MCF 10A (cell line): Measurements from ENCODE around the gene PYGO1. TPM values are rescaled to one million over a fixed set of nuclear protein-coding genes. Genes with fewer than 3 reads are reported as not detected.
"Not testable (repeated sequence)": the region's sequence is repeated elsewhere in the genome, so short reads cannot be mapped to it uniquely, and the experiment has no call there.

Experiments used
- BruUV-seq: library from RNA; stranded (reverse); fragments of 400-500 nt; replicated peaks from 2 replicates; lab custom pipeline; 2021; lab: Mats Ljungman, UMichigan
- CTCF ChIA-PET: fragments of 300-600 bp; sonication (Branson Sonifier 250); formaldehyde crosslinking; extraction: SDS; loops from one replicate; lab custom pipeline; 2021; ENCODE audit warnings: antibody characterized with exemption, inconsistent platforms; lab: Yijun Ruan, JAX
- POLR2A ChIA-PET: fragments of 300-600, 350-650 bp; sonication (Branson Sonifier 250); formaldehyde crosslinking; extraction: SDS; loops from one replicate; lab custom pipeline; 2020; ENCODE audit warnings: antibody characterized with exemption, inconsistent platforms; lab: Yijun Ruan, JAX
- DNase-seq: peaks from one replicate; pipeline ENCODE4 v3.0.0-alpha.2; 2018; ENCODE audit not compliant: unreplicated experiment
- H3K27ac Mint-ChIP-seq: one replicate; pipeline ENCODE4 v1.8.0; 2022; ENCODE audit warnings: mild to moderate bottlenecking, low read depth, mixed read lengths; ENCODE audit not compliant: unreplicated experiment
- H3K27me3 Mint-ChIP-seq: one replicate; pipeline ENCODE4 v1.8.0; 2022; ENCODE audit warnings: mixed read lengths; ENCODE audit not compliant: insufficient read depth, unreplicated experiment
- H3K36me3 Mint-ChIP-seq: one replicate; pipeline ENCODE4 v1.8.0; 2022; ENCODE audit warnings: mild to moderate bottlenecking, moderate library complexity, mixed read lengths; ENCODE audit not compliant: insufficient read depth, unreplicated experiment
- H3K4me1 Mint-ChIP-seq: one replicate; pipeline ENCODE4 v1.8.0; 2022; ENCODE audit warnings: mixed read lengths; ENCODE audit not compliant: insufficient read depth, unreplicated experiment
- H3K4me3 Mint-ChIP-seq: one replicate; pipeline ENCODE4 v1.8.0; 2022; ENCODE audit warnings: mild to moderate bottlenecking, moderate library complexity, mixed read lengths; ENCODE audit not compliant: unreplicated experiment
- H3K9me3 Mint-ChIP-seq: one replicate; pipeline ENCODE4 v1.8.0; 2022; ENCODE audit warnings: mixed read lengths; ENCODE audit not compliant: unreplicated experiment
- intact Hi-C: fragments of 100-400 bp; cut with micrococcal nuclease; formaldehyde crosslinking; loops from 2 replicates; pipeline ENCODE4 v1.14.1; 2022
- total RNA-seq: library from RNA; stranded (reverse); gene quantifications from 2 replicates; pipeline ENCODE4 v1.2.3, GENCODE V29; 2022
- TF ChIP-seq, protein P1 (sequence below): fragments of 200-600 bp; IDR thresholded peaks from one replicate; pipeline ENCODE4 v1.8.0; 2022; ENCODE audit warnings: antibody characterized with exemption, mild to moderate bottlenecking; ENCODE audit not compliant: unreplicated experiment

PYGO1 gene
- total RNA-seq, 1 experiment from 2014 or later, result 3.9 TPM

DNA sequence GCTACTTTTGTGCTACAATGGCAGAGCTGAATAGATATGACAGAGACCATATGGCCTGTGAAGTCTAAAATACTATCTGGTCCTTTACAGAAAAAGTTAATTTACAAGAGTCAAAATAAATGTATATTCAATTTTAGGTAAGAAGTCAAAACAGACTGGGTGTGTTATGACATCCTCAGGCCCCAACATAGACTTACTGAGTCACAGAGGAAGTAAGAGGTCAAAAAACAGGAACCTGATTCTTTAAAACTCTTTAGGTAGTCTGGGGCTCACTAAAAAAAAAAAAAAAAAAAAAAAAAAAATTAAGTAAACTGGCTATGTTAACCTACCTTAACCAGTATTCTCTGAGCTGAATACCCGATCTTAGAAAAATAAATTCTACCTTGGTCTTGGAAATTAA lies 93.2 kb downstream of the PYGO1 start:
- Mint-ChIP-seq H3K4me1 (no peaks in the 10 kb centered on the region), H3K27ac (no peak overlapping the region), H3K27me3 (no peaks in the 10 kb centered on the region), H3K36me3 (peaks cover 20% of the 10 kb centered on the region), H3K9me3 (no peaks in the 10 kb centered on the region), H3K4me3 (no peak overlapping the region)
- BruUV-seq, result no TSS peak
- CTCF ChIA-PET, result interaction anchor here (0.6 to 2.2 kb wide), 3 partner anchors 55 to 1331 kb away, joined by 4 to 11 read pairs (median 8); no protein-coding TSS in a partner anchor
- POLR2A ChIA-PET, result interaction anchor here (1.1 to 1.6 kb wide), 2 partner anchors 11 to 176 kb away, joined by 3 to 4 read pairs; partner anchors contain the start of genes PIGB and PIGBOS1
- intact Hi-C loops, result no loop called here
- TF ChIP-seq, protein P1, sequence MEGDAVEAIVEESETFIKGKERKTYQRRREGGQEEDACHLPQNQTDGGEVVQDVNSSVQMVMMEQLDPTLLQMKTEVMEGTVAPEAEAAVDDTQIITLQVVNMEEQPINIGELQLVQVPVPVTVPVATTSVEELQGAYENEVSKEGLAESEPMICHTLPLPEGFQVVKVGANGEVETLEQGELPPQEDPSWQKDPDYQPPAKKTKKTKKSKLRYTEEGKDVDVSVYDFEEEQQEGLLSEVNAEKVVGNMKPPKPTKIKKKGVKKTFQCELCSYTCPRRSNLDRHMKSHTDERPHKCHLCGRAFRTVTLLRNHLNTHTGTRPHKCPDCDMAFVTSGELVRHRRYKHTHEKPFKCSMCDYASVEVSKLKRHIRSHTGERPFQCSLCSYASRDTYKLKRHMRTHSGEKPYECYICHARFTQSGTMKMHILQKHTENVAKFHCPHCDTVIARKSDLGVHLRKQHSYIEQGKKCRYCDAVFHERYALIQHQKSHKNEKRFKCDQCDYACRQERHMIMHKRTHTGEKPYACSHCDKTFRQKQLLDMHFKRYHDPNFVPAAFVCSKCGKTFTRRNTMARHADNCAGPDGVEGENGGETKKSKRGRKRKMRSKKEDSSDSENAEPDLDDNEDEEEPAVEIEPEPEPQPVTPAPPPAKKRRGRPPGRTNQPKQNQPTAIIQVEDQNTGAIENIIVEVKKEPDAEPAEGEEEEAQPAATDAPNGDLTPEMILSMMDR, result no peak
- no peak for DNase-seq

DNA sequence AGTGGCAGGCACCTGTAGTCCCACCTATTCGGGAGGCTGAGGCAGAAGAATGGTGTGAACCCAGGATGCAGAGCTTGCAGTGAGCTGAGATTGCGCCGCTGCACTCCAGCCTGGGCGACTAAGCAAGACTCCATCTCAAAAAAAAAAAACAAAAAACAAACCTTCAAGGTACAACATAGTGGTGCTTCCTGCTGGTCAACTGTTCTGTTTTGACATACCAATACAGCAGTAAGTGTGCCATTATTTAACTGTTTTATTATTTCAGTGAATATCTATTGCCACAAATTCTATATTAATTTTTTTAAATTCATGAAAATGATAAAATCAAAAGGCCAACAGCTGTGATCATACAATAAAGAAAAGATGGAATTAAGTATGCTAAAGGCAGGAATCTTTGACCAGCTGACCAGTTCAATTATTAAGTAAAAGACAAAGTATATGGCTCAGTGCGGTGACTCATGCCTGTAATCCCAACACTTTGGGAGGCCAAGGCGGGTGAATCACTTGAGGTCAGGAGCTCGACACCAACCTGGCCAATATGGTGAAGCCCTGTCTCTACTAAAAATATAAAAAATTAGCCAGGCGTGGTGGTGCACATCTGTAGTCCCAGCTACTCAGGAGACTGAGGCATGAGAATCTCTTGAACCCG lies 99.1 kb downstream of the PYGO1 start:
- H3K4me3 Mint-ChIP-seq, BruUV-seq, H3K9me3 Mint-ChIP-seq, intact Hi-C loops, H3K27me3 Mint-ChIP-seq, H3K27ac Mint-ChIP-seq, H3K4me1 Mint-ChIP-seq: not testable (repeated sequence)
- DNase-seq, result peak; percentile 69
- peaks cover 33% of the 10 kb centered on the region for H3K36me3 Mint-ChIP-seq
- CTCF ChIA-PET, result interaction anchor here (1.4 kb wide), 1 partner anchor 153 kb away, joined by 3 read pairs; no protein-coding TSS in a partner anchor
- POLR2A ChIA-PET, result interaction anchor here (0.6 to 1.1 kb wide), 3 partner anchors 8 to 357 kb away, joined by 3 read pairs; no protein-coding TSS in a partner anchor

Other genes starting within 250 kb of the PYGO1 start
- gene CCPG1, start 180.0 kb downstream of the PYGO1 start, total RNA-seq, result 30.4 and 50.1 TPM in 2 replicates
- gene PIERCE2, start 179.8 kb downstream of the PYGO1 start, total RNA-seq, result 3.5 and 5.0 TPM in 2 replicates
- 3.8 and 4.0 TPM in 2 replicates for gene DNAAF4, start 80.1 kb downstream of the PYGO1 start, total RNA-seq
- gene PRTG, start 154.8 kb upstream of the PYGO1 start, total RNA-seq, result 1.3 and 3.5 TPM in 2 replicates